NB4 (cell line): Measurements from ENCODE around the gene KIF13A.

ENCODE experiments used
- CTCF ChIP-seq: IDR thresholded peaks from one replicate; pipeline ENCODE4 v1.5.1; 2012; ENCODE audit warnings: low read depth, low read length
- POLR2A ChIP-seq: IDR thresholded peaks from 2 replicates; pipeline ENCODE4 v1.6.1; 2011; ENCODE audit warnings: mild to moderate bottlenecking; ENCODE audit not compliant: insufficient read length; ENCODE audit errors: extremely low read depth

DNA sequence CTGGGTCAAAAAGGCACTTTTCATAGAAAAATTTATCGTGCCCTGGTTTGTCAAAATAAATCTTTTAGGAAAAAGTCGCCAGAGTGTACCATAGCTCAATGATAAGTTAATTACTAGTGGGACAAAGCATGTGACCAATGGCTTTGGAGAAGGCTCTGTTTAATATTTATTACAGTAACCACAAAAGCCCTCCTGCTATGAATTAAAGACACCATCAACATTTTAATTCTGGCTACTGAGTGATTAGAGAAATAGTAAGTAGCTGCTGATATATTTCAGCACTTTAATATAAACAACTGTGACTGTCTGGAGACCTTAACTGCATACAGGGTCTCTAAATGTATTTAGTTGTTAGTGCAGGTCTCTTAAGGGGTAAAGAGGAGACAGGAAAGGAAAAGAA is 38.3 kb downstream of the KIF13A start:
- TF ChIP-seq CTCF: no peak
- no peak for TF ChIP-seq POLR2A
